Thoracic aorta (tissue), 2 donors: Measurements from ENCODE around the gene MAP2. TPM values are rescaled to one million over a fixed set of nuclear protein-coding genes. Genes with fewer than 3 reads are reported as not detected.

ENCODE experiments used
- ATAC-seq: fragments of 150-250 bp; one replicate; pipeline ENCODE4 v1.8.0; 2017; ENCODE audit warnings: low read depth; ENCODE audit not compliant: insufficient number of reproducible peaks, low FRiP score
- DNase-seq: peaks from one replicate; pipeline ENCODE4 v3.0.0-alpha.2; 2020; ENCODE audit warnings: low spot score
- H3K27ac ChIP-seq, 2 donors: fragments of 200-600 bp; sonication (generic); 1 replicate in 1 of 2; 2 replicates in 1 of 2; pipeline ENCODE4 v1.5.1; 2016; ENCODE audit warnings: mild to moderate bottlenecking in 2 of 2, moderate library complexity in 2 of 2
- H3K27me3 ChIP-seq: fragments of 200-600 bp; sonication (generic); replicated peaks from 2 replicates; pipeline ENCODE4 v1.6.0; 2016; ENCODE audit warnings: mild to moderate bottlenecking; ENCODE audit not compliant: insufficient read depth
- H3K36me3 ChIP-seq: fragments of 200-600 bp; sonication (generic); one replicate; pipeline ENCODE4 v1.5.1; 2016
- H3K4me1 ChIP-seq, 2 donors: fragments of 200-600 bp; sonication (generic); 1 replicate in 1 of 2; 2 replicates in 1 of 2; pipeline versions ENCODE4 v1.5.1 to v1.6.0; 2016; ENCODE audit warnings: low read depth in 2 of 2, mild to moderate bottlenecking in 1 of 2; ENCODE audit not compliant: control insufficient read depth in 1 of 2
- H3K4me3 ChIP-seq: fragments of 200-600 bp; sonication (generic); 2 replicates; pipeline ENCODE4 v1.5.1; 2016; ENCODE audit warnings: mild to moderate bottlenecking
- H3K9me3 ChIP-seq: fragments of 200-600 bp; sonication (generic); 2 replicates; pipeline ENCODE4 v1.5.1; 2016
- CTCF ChIP-seq: fragments of 200-600 bp; sonication (generic); IDR thresholded peaks from one replicate; pipeline ENCODE4 v1.5.1; 2019; ENCODE audit warnings: antibody characterized with exemption
- total RNA-seq, 2 donors: library from RNA; depleted of rRNA; stranded (reverse); fragments of >200 nt; gene quantifications; one replicate each; pipeline versions ENCODE4 v1.1.0 to v1.2.3, GENCODE V29; 2016

Gene MAP2
- total RNA-seq, 2 donors from 2014 or later, result 51.6 to 68.8 TPM

- Histone ChIP-seq H3K27me3 (no peaks in the 10 kb centered on the region), H3K36me3 (no peaks in the 10 kb centered on the region), H3K4me3 (no peak overlapping the region), H3K9me3 (no peaks in the 10 kb centered on the region), H3K4me1 (peaks cover 0 to 5% of the 10 kb centered on the region in 2 donors), H3K27ac (no peak overlapping the region)
- TF ChIP-seq CTCF, result no peak
- ATAC-seq (no peak), DNase-seq (no peak)
These were observed 32.6 kb downstream of the MAP2 start for GRCh38 chr2:209456489-209456888.

DNA sequence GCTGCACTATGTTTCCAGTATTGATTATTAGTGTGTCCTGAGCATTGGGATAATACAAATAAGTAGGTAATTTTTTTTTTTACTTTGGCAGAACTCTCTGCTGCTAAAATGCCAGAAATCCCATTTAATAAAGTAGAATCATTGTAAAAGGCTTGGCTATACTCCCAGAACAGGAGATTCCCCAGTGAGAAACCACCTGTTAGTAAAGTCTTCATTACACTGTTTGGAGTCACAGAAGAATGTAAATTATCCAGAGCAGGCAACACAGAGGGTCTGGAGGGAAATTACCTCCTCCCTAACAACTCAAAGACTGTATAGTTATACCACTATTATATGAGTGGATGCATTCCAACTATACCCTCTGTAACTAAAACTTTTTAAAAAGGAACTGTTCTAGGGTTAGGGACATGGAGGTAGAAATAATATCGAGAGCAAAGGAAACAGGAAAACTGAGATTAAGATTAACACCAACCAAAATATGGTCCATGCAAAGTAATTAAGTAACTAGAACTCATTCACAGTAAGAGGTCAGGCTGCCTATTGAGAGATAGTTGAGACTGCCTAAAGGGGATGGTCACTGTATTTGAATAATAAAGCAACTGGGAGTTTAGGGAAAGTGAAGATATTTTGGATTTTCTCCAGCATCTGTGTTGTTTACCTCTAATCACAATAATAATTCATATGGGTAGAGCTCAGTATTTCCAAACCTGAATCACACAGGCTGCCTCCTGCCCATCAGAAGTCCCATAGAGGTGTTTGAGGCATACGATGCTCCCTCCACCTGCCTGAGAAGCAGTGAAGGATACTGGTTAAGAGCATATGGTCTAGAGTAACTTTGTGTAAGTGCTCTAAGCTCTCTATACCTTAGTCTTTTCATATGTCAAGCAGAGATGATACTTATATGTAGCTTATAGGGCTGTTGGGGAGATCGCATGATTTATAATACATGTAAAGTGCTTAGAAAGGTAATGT lies 34.4 kb downstream of the MAP2 start:
- Histone ChIP-seq H3K27me3 (no peaks in the 10 kb centered on the region), H3K4me1 (peaks cover 0 to 11% of the 10 kb centered on the region in 2 donors), H3K36me3 (no peaks in the 10 kb centered on the region), H3K9me3 (no peaks in the 10 kb centered on the region), H3K4me3 (no peak overlapping the region), H3K27ac (no peak overlapping the region)
- no peak for TF ChIP-seq CTCF
- ATAC-seq, result no peak
- DNase-seq, result no peak

DNA sequence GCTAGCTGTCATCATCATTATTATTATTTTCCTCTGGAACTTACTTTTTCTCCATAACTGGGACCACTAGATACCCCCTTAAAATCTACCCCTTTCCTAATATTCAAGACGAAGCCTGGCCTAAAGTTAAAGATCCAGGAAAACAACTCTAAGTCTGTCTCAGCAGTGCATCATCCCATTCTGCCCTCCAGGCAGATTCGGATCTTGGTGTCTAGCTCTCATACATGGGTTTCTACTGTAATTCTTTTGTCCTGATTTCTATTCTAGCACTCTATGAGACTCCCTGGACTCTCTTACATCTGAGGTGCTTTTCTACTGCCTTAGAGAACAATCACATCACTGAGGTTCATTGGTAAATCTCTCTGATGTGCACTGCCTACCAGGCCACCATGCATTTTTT lies 35.5 kb downstream of the MAP2 start:
- DNase-seq (no peak), ATAC-seq (no peak)
- H3K27me3 ChIP-seq, result no peaks in the 10 kb centered on the region
- TF ChIP-seq CTCF, result no peak
- H3K4me3 ChIP-seq, result no peak overlapping the region
- H3K4me1 ChIP-seq, result peaks cover 10 to 19% of the 10 kb centered on the region in 2 donors
- no peak overlapping the region for H3K27ac ChIP-seq
- H3K9me3 ChIP-seq, result no peaks in the 10 kb centered on the region
- H3K36me3 ChIP-seq, result no peaks in the 10 kb centered on the region

GRCh38 chr2:209460151-209460761 lies 36.4 kb downstream of the MAP2 start:
- H3K4me3 ChIP-seq, result no peak overlapping the region
- no peak for DNase-seq
- no peak for TF ChIP-seq CTCF

GRCh38 chr2:209463226-209463625 lies 39.4 kb downstream of the MAP2 start:
- ATAC-seq, result no peak
- peaks cover 18 to 32% of the 10 kb centered on the region in 2 donors for H3K4me1 ChIP-seq
- no peaks in the 10 kb centered on the region for H3K36me3 ChIP-seq
- H3K4me3 ChIP-seq, result no peak overlapping the region
- no peaks in the 10 kb centered on the region for H3K27me3 ChIP-seq
- peak; percentile 54 for TF ChIP-seq CTCF
- DNase-seq, result no peak
- H3K9me3 ChIP-seq, result no peaks in the 10 kb centered on the region
- H3K27ac ChIP-seq, result peak overlapping the region in 1 of 2 donors; percentile 40

More at GRCh38 chr2:209460151-209460761, 36.4 kb downstream of the MAP2 start:
- no peak overlapping the region for H3K27ac ChIP-seq
- no peaks in the 10 kb centered on the region for H3K9me3 ChIP-seq
- no peaks in the 10 kb centered on the region for H3K27me3 ChIP-seq
- ATAC-seq, result no peak
- H3K4me1 ChIP-seq, result peaks cover 16 to 20% of the 10 kb centered on the region in 2 donors
- no peaks in the 10 kb centered on the region for H3K36me3 ChIP-seq
